Stimulated activated CD8-positive, alpha-beta memory T cell treated with anti-CD3 and anti-CD28 coated beads, Interleukin-4, amount 100 ng/mL, for 48 hours (primary cell): ENCODE data around the gene PTGDS.

Source experiments
- DNase-seq: peaks from one replicate; pipeline ENCODE4 v3.0.0-alpha.2; 2020

The PTGDS gene

GRCh38 chr9:137011907-137012675 is 34.8 kb downstream of the PTGDS start:
- no peak for DNase-seq

- no peak for DNase-seq
Observed at GRCh38 chr9:137012694-137013570, 35.6 kb downstream of the PTGDS start.

DNA sequence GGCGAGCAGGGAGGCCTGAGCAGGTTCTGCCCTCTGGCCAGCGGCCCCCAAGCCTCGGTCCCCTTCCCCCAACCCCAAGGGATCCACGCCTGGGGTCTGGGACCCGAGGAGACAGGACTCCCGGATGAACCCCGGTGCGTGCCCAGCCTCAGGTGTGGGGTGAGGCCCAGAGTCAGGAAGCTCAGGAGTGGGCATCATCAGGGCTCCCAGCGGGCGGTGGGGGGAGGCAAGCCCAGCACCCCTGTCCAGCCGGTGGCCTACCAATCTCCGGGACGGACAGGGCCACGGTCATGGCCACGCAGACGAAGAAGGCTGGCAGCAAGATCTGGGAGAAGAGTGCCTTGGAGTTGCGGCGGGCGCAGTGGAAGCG is 36.3 kb downstream of the PTGDS start:
- DNase-seq, result no peak

GRCh38 chr9:137014166-137014565 is 36.9 kb downstream of the PTGDS start:
- DNase-seq, result no peak

GRCh38 chr9:137014776-137015539 is 37.7 kb downstream of the PTGDS start:
- no peak for DNase-seq

GRCh38 chr9:137015540-137015930 is 38.2 kb downstream of the PTGDS start:
- no peak for DNase-seq

GRCh38 chr9:137015976-137016375 is 38.7 kb downstream of the PTGDS start:
- DNase-seq, result no peak

GRCh38 chr9:137016436-137016835 is 39.1 kb downstream of the PTGDS start:
- DNase-seq, result no peak

GRCh38 chr9:137017071-137017470 is 39.8 kb downstream of the PTGDS start:
- no peak for DNase-seq

DNA sequence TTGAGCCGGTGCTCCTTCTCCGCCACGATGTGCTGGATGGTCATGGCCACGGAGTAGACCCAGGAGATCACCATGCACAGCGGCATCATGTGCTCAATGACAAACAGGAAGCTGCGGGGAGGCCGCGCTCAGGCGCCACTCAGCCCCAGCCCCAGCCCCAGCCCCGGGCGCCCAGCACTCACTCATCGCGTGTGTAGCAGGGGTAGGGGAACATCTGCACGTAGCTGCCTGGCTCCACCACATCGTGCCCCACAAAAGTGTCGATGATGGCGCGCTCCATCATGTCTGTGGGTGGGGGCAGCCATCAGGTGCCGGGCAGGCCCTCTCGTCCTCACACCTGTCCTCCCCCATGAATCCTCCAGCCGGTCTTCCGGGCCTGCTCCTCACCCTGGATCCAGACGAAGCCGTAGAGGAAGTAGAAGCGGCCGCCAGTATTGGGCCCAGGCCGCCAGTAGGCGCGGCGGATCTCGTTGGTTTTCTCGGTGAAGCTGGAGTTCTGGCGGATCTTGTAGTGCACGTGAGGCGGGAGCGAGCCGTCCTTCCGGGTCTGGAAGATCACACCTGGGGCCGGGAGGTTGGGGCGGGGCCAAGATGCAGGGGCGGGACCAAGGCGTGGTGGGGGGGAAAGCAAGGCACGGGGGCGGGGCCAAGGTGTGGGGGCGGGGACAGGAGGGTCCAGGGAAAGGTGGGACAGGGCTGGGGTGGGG is 40.6 kb downstream of the PTGDS start:
- no peak for DNase-seq

DNA sequence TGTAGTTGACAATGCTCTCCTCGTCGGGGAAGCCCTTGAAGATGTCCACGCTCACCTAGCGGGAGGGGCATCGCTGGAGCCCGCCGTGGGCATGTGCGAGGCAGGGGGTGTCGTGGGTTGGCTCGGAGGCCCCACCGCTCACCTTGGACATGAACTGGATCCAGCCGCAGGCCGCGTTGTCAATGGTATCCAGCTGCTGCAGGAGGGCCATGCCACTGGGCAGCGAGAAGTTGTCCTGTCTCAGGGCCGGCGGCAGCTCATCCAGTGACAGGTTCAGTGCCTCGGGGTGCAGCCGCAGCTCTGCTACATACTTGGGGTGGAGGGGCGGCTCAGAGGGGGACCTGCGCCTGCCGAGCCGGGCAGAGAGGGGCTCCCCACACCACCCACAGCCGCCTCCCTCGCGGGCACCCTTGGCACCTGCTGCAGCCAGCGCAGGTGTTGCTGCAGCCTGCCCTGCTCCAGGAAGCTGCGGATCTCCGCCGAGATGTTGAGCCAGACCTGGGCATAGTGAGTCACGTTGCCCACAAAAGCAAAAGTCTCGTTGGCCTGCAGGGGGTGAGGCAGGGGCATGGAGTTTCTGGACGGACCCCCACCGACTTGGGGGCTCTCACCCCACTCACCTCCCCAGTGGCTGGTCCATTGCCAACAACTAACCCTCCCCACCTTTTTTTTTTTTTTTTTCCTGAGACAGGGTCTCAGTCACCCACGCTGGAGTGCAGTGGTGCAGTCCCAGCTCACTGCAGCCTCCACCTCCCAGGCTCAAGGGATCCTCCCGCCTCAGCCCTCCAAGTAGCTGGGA is 41.7 kb downstream of the PTGDS start:
- no peak for DNase-seq

DNA sequence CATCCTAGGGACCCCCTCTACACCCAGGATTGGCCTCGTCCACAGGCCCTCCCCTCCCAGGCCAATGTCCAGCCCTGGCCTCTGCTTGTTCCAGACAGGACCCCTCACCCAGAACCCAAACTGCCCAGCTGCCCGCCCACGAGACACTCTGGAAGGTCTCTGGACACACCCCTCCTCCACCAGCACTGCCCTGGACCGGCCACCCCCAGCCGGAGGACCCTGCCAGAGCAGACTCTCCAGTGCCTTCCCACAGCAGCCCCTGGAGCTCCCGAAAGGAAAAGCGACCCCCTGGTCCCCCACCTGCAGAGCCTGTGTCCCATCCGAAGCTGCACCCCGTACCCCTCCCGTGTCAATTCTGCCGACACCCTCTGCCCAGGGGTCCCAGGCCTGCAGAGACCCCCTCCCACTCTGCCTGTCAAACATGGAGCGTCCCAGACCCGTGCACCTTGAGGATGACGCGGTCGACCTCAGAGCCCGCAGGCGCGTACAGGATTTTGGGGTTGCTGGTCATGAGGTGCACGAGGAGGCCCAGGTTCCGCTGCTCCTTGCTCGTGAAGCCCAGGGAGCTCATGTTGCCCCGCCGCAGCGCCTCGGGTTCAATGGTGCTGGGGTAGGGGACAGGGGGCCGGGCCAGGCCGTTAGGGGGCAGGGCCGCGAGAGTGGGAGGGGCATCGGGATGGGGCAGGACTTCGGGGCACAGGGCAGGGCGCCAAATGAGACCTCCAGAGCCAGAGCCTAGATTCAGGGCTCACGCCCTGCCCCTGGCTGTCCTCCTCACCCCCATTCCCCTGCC is 42.8 kb downstream of the PTGDS start:
- no peak for DNase-seq

DNA sequence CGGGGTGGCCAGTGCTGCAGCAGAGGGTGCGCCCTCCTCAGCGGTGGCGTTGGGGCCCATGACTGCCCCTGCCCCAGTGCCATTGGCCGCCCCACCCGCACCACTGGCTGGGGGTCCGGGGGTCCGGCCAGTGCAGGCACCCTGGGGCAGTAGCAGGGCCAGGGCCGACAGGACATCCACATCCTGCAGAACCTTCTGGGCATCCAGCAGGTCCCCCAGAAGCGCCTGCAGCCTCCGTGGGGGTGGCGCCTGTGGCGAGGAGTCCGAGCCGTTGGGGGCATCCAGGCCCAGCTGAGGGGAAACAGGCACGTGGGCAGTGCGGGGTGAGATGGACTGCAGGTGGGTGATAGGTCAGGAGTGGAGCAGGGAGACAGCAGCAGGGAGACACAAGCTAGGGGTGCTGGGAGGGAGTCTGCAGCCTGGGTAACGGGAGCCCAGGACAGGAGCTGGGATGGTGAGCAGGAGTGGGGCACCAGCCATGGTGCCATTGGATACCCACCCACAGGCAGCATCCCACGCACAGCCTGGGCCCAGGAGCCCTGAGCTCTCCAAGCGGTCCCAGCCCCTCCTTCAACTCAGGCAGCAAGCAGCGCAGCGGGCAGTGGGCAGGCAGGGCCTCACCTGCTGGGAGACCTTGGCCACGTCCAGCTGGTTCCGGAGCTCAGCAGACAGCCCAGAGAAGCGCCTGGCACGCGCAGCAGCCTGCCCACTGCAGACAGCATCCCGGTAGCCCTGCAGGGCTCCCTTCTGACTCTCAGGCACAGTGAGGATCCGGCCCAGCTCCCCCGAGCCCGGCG is 43.7 kb downstream of the PTGDS start:
- DNase-seq, result no peak

GRCh38 chr9:137021568-137021978 is 44.3 kb downstream of the PTGDS start:
- no peak for DNase-seq

DNA sequence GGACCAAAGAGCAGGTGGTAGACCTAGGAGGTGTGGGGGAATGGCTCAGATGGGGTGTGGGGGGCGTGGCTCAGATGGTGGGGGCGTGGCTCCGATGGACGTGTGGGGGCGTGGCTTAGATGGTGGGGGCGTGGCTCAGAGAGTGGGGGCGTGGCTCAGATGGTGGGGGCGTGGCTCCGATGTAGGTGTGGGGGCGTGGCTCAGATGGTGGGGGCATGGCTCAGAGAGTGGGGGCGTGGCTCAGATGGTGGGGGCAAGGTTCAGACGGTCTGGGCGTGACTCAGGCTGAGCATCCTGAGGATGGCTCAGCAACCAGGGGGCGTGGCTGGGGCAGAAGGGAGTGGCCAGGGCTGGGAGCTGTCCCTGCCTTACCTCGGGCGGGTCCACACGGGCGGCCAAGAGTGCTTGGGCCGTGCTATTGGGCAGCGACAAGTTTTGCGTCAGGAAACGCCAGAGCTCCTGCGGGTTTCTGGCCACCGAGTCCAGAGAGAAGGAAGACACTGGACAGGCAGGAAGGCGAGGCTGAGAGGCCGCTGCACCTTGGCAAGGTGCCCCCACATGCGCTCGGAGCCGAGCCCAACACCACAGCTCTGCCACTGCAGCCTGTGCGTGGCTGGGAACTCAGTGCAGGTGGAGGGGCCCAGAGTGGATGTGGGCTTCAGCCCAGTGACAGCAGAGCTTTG is 44.8 kb downstream of the PTGDS start:
- DNase-seq, result peak; percentile 91

GRCh38 chr9:137022662-137023008 is 45.3 kb downstream of the PTGDS start:
- DNase-seq, result no peak

DNA sequence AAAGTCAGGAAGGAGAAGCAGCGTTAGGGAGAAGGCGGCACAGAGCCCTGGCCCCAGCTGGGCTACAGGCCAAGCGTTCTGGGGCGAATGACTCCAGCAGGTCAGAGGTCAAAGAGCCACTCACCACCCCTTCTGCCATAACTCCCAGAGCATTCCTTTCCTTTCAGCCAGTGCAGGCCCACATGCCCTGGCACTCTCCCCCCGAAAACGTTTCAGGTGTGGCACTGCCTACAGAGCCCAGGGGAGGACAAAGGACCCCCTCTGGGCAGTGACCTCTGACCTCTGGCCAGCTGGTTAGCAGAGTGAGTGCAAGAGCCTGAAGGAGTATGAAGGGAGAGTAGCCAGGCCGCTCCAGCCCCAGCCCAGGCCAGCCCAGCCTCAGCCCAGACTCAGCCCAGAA is 45.9 kb downstream of the PTGDS start:
- no peak for DNase-seq

- DNase-seq, result no peak
Observed at GRCh38 chr9:137023583-137023991, 46.3 kb downstream of the PTGDS start.

DNA sequence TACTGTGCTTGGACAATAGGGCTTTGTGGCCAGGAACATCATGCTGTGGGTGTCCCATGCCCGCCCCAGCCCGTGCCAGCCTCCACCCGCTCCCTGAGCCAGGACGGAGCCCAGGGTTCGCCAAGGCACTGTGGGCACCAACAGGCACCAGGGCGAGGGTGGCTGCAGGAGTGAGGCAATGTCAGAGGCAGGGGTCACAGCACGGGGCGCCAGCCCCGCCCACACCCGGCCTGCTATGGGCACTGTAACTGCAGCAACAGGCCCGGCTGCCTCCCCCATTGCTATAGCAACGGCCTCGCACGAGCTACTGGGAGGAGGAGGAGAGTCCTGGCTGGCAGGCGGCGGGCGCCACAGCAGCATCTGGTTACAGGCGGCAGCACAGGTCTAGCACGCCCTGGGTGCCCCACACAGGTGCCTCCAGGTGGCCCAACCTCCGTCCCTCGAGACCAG is 48.2 kb downstream of the PTGDS start:
- DNase-seq, result no peak

DNA sequence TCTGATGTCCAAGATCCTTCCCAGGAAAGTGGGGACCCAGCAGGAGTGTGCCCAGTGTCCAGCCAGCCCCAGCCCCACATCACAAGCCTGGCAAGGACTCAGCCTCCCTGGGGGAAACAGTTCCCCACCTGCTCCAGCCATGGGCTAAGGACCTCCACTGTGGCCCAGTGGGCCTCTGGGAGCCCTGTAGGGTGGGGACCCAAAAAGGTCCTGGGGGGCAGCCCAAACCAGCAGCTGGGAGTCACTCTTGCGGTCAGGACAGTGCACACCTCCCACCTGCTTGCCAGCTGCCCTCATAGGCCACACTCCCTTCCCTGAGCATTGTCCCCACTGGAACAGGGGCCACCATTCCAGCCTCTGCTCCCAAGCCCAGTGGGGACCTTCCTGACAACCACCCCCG is 49.1 kb downstream of the PTGDS start:
- no peak for DNase-seq
